ENCODE results near the gene RPS3.
"Not testable (repeated sequence)": the region's sequence is repeated elsewhere in the genome, so short reads cannot be mapped to it uniquely, and the experiment has no call there.

RPS3 gene

GRCh38 chr11:75399344-75400145 is at the start of gene RPS3:
RPS3 (plus strand) TSS chr11:75399518; CDS start chr11:75399548, 30 bp downstream.
- DNase-seq (ENCODE audit: low spot score) = peak; percentile 87

- no peak for DNase-seq (ENCODE audit: low spot score)
Observed at GRCh38 chr11:75349521-75350116, 49.7 kb upstream of the RPS3 start.

GRCh38 chr11:75350122-75350742 is 49.1 kb upstream of the RPS3 start:
- no peak for DNase-seq (ENCODE audit: low spot score)

DNA sequence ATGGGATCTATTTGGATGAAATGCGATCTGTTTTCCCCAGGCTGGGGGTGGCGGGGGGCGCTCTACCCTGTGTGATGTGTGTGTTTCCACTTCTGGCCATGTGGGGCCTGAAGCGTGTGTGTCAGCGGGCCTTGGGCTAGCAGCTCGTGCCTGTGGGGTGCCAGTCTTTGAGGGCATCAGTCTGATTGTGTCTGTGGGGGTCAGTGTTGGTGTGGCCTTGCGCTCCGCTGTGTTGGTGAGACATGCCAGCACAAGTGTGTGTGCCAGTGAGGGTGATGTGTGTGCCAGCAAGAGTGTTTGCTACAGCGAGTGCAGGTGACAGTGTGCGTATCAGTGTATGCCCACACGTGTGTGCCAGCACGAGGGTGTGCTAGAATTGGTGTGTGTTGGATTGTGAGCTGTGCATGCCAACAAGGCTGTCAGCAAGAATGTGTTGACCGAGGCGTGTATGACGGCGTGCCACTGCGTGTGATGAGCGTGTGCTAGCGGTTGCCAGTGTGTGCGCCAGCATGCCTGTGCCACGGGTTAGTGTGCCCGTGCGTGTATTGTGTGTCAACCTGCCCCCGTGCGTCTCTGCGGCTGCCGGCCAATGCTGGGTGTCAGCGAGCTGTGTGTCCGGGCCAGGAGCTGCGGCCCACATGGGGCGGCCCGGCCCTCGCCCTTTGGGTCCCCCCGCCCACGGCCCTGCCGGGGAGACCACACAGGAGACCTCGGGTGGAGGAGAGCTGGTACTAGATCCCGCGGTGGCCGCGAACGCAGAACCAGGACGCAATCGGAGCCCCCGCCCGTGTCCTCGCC is 48.4 kb upstream of the RPS3 start:
- peak; percentile 38 for DNase-seq (ENCODE audit: low spot score)

GRCh38 chr11:75351541-75351790 is 47.9 kb upstream of the RPS3 start, which contains the start of gene ARRB1:
ARRB1 (minus strand) TSS chr11:75351661; CDS start chr11:75351607, 54 bp downstream.
- DNase-seq (ENCODE audit: low spot score) = no peak

GRCh38 chr11:75351791-75352587 is 47.3 kb upstream of the RPS3 start:
- DNase-seq (ENCODE audit: low spot score) = peak; percentile 58

DNA sequence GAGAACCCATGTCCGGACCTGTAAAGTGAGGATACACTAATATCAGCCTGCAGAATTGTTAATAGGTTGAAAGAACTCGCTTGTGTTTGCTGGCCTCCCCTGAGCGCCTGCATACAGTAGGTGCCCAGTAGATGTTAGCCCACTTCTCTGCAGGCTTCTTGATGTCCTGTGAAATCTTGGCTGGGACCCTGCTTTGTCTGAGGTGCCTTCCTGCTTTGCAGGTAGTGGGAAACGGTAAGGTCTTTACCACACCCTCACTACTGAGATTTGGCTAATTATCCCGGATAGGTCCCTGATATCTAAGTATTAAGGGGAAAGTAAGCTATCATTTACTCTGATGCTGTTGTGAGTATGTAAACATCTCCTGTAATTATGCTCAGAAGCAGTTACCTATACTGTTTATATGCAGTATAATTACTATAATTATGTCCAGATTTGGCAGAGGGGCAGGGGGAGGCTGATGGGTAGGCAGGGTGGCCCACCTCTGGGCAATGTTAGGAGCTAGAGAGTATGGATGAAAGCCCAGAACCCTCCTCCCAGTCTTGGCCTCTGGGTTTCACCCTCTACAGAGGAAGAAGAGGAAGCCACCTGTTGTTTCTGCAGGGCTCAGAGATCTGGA is 46.6 kb upstream of the RPS3 start:
- DNase-seq (ENCODE audit: low spot score) = no peak

DNA sequence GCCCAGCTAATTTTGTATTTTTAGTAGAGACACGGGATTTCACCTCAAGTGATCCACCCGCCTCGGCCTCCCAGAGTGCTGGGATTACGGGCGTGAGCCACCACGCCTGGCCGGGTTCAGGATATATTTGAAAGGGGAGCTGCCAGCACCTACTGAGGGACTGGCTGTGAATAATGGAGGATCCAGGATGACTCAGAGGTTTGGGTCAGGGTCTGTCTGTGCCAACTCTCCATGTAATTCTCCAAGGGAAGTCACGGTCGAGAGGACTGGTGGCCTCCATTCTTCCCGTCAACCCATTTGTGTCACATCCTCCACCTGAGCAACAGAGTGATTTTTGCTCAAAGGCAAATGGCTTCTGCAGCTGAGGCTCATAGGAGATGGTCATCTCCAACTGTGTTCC is 44.3 kb upstream of the RPS3 start:
- no peak for DNase-seq (ENCODE audit: low spot score)

GRCh38 chr11:75356613-75357012 is 42.7 kb upstream of the RPS3 start:
- no peak for DNase-seq (ENCODE audit: low spot score)

- not testable (repeated sequence) for DNase-seq (ENCODE audit: low spot score)
Observed at GRCh38 chr11:75362285-75362684, 37.0 kb upstream of the RPS3 start.

DNA sequence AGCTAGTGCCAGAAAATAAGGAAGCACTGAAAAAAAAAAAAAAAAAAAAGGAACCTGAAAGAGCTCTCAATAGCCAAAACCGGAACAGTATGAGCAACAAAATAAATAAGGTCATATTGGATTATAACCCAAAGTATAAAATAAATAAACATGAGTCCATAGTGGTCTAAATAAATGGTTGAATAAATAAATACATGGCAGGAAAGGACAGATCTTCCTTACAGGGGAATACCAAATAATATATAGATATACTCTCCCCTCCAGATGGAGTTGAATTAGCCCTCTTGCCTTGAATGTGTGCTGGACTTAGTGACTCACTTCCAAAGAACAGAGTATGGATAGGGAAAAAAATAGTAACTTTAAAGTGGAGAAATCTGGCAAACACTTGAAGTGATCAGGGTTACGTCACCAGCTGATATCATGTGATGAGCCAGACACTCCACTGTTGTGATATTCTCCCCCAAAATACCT is 33.6 kb upstream of the RPS3 start:
- no peak for DNase-seq (ENCODE audit: low spot score)

GRCh38 chr11:75366826-75367225 is 32.5 kb upstream of the RPS3 start:
- DNase-seq (ENCODE audit: low spot score) = not testable (repeated sequence)

- no peak for DNase-seq (ENCODE audit: low spot score)
Observed at GRCh38 chr11:75369560-75370255, 29.6 kb upstream of the RPS3 start.

DNA sequence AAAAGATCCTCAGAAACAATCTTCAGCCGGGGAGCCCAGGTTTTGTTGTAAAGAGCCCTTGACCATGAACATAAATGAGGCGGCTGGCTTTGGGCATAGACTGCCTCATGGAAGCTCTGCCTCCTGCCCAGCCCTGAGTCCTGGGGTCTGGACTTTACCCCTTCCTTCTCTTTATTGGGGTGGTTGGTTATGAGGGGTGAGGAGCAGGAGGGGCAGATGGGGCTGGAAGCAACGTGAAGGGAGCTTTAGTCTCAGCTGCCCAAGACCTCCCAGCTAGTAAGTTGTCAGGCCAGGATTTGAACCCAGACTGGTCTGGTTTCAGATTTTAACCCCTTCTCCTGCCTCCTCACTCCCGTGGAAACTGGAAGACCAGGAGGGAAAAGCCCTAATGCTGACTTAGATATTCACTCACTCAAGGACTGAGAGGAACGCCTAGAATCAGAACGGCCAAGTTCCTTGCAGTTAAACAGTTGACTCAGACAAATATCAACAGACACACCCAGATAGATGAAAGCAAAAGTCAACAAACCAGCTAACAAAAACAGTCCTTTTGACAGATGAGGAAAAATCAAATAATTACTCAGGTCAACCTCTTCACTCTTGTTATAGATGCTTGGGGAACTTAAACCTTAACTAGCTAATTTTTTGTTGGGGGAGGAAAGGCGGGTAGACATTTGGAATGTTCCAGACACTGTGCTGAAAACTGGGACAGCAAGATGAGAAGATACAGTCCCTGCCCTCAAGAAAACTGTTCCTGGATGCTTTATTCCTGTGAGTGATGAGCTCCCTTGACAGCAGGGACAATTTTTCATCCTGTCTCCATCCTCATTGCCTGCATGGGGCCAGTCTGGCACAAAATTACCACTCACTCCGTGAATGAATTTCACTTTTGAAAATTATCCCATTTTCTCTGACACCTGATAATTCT is 27.1 kb upstream of the RPS3 start:
- DNase-seq (ENCODE audit: low spot score) = no peak

GRCh38 chr11:75373201-75373600 is 26.1 kb upstream of the RPS3 start:
- no peak for DNase-seq (ENCODE audit: low spot score)

DNA sequence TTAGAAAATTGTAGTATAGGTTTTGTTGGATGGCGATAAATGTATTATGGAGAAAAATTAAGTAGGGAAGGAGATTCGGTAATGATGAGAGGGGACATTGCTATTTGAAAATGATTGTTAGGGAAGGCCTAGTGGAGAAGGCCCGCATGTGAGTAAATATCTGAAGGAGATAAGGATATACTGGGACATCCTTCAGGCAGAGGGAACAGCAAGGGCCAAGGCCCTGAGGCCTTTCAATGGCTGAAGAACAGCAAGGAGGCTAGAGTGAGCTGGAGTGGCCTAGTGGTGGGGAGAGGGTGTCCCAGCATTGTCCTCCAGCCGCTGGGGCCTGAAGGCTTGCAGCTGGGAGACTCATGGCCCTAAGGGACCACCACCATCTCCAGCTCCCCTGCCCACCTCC is 24.7 kb upstream of the RPS3 start:
- DNase-seq (ENCODE audit: low spot score) = no peak

- DNase-seq (ENCODE audit: low spot score) = no peak
Observed at GRCh38 chr11:75375626-75376025, 23.7 kb upstream of the RPS3 start.

- no peak for DNase-seq (ENCODE audit: low spot score)
Observed at GRCh38 chr11:75376175-75376574, 23.1 kb upstream of the RPS3 start.

- not testable (repeated sequence) for DNase-seq (ENCODE audit: low spot score)
Observed at GRCh38 chr11:75378776-75379175, 20.5 kb upstream of the RPS3 start.

All from CD4-positive, alpha-beta T cell treated with Interleukin-2 at 100 ng/mL for 4 hours (primary cell).